Muscle of leg (tissue), 11 donors: ENCODE data around the gene DUSP7. TPM values are rescaled to one million over a fixed set of nuclear protein-coding genes. Genes with fewer than 3 reads are reported as not detected.
A peak's percentile ranks its signal among the peaks of the same experiment; 100 is the strongest.

ENCODE experiments used
- DNase-seq: peaks from one replicate; pipeline ENCODE4 v3.0.0; 2013
- H3K27ac ChIP-seq: one replicate; pipeline ENCODE4 v1.5.1; 2013; ENCODE audit warnings: mild to moderate bottlenecking, low read length, control low read depth
- H3K27me3 ChIP-seq: one replicate; pipeline ENCODE4 v1.6.1; 2013; ENCODE audit warnings: low read length; ENCODE audit not compliant: control insufficient read depth, insufficient read depth
- H3K36me3 ChIP-seq: one replicate; pipeline ENCODE4 v1.6.1; 2013; ENCODE audit warnings: low read length; ENCODE audit not compliant: control insufficient read depth, insufficient read depth
- H3K4me1 ChIP-seq: one replicate; pipeline ENCODE4 v1.6.1; 2013; ENCODE audit warnings: low read length; ENCODE audit not compliant: control insufficient read depth, insufficient read depth
- H3K4me3 ChIP-seq: one replicate; pipeline ENCODE4 v1.5.1; 2013; ENCODE audit warnings: low read length, control low read depth
- H3K9me3 ChIP-seq: replicated peaks from 2 replicates; pipeline ENCODE4 v1.6.1; 2013; ENCODE audit warnings: low read depth, low read length; ENCODE audit not compliant: control insufficient read depth
- WGBS: methylation state at CpG from one replicate; pipeline ENCODE4 v1.1.5; 2013; ENCODE audit warnings: missing lambda C conversion rate; ENCODE audit not compliant: insufficient coverage; 5-methylcytosine and 5-hydroxymethylcytosine counted together
- polyA plus RNA-seq, 8 donors: library from polyadenylated mRNA; unstranded; fragments of 120-200 nt; gene quantifications; one replicate each; pipeline versions ENCODE4 v1.2.1 to v1.2.3, GENCODE V29; 2013; ENCODE audit warnings: inconsistent platforms in 1 of 8, low replicate concordance in 1 of 8; ENCODE audit not compliant: insufficient read length in 8 of 8, insufficient read depth in 1 of 8
- total RNA-seq: library from RNA; stranded (reverse); fragments of 120-200 nt; gene quantifications from one replicate; pipeline ENCODE4 v1.2.4, GENCODE V29; 2013

The DUSP7 gene
- total and polyA plus RNA-seq, 9 donors = 14.0 to 32.5 (median 26.1) TPM

DNA sequence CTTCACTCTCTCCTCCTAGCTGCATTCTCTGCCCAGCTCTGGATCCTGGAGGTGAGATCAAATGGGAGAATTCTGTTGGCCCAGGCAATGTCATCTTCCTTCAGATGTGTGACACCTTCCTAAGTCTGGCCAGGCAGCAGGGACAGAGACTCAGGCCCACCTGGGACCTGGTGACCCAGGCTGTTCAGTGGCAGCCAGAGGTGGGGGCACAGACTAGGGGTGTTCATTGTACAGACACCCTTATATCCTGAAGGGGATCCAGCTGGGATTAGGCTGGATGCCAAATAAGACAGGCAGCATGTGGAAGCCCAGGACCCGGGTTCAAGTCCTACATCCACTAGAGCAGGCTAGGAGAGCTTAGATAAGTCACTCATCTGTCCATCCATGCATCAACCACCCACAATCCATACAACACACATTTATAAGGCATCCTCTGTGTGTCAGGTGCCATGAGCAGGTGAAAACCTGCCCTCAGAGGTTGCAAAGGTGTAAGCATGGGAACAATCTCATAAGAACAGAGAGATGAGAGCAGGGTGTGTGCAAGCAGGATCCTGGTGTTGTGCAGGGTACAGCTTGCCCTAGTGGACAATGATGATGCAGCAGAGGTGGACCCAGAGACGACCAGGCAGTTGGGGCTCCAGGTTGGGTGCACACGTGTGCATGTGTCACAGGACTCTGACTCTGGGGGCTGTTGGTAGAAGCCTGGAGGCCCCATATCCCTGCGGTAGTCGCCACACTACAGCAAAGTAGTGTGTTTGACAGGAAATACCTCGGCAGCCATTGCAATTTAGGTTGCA lies 42.4 kb downstream of the DUSP7 start:
- Histone ChIP-seq H3K27me3 (no peaks in the 10 kb centered on the region), H3K4me1 (peaks cover 29% of the 10 kb centered on the region), H3K9me3 (no peaks in the 10 kb centered on the region), H3K27ac (no peak overlapping the region), H3K4me3 (no peak overlapping the region), H3K36me3 (no peaks in the 10 kb centered on the region)
- 78% methylated on average over 6 of the region's 6 CpGs for WGBS
- no peak for DNase-seq

DNA sequence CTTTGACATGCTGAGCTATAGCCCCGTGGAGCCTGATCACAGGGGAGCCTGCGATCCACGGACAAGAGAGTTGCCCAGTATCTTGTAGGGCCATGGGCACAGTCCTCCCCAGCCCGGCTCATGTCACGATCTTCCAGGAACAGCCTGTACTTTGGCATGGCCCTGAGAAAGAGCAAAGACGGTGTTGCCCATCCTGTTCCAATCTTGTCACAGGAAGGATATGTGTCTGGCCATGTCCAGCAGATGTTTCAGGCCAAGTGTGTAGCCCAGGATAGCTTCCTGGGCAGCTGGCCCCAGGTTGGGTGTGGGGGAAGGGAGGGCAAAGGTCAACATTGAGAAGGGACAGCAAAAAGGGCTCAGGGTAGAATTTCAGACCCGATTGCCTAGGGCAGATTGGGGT lies 43.7 kb downstream of the DUSP7 start:
- no peak for DNase-seq
- no peak overlapping the region for H3K4me3 ChIP-seq
- no peak overlapping the region for H3K27ac ChIP-seq
- H3K36me3 ChIP-seq = no peaks in the 10 kb centered on the region
- no peaks in the 10 kb centered on the region for H3K9me3 ChIP-seq
- 62% methylated on average over 7 of the region's 7 CpGs for WGBS
- H3K27me3 ChIP-seq = no peaks in the 10 kb centered on the region
- peaks cover 23% of the 10 kb centered on the region for H3K4me1 ChIP-seq

DNA sequence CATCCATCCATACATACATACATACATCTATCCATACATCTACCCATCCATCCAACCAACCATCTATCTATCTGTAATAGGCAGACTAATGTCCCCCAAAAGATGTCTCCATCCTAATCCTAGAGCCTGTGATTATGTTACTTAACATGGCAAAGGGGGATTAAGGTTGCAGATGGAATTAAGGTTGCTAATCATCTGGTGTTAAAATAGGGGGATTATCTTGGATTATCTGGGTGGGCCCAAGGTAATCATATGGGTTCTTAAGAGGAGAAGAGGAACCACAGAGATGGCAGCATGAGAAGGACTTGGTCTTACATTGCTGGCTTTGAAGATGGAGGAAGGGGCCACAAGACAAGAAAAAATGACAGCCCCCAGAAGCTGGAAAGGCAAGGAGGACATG lies 45.9 kb downstream of the DUSP7 start:
- peaks cover 22% of the 10 kb centered on the region for H3K4me1 ChIP-seq
- H3K27ac ChIP-seq = no peak overlapping the region

DNA sequence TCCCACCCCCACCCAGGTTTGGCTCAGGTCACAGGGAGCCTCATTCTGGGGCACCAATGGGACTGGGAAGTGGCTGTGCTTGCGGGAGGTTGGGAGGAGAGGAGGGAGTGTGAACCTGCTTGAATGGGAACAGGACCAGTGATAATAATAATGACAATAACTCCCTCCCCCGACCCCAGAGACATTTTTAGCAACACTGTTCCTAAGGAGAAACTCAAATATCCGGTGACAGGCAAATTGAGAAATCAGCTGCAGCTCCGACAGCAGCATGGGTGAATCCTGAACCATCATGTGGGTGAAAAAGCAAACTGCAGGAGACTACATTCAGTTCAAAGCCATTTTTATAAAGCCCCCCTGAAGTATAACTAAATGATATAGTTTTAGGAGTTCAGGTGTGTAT lies 49.1 kb downstream of the DUSP7 start:
- Histone ChIP-seq H3K27ac (no peak overlapping the region), H3K4me3 (no peak overlapping the region), H3K4me1 (peaks cover 36% of the 10 kb centered on the region), H3K27me3 (peaks cover 2% of the 10 kb centered on the region), H3K9me3 (no peaks in the 10 kb centered on the region), H3K36me3 (no peaks in the 10 kb centered on the region)
- no peak for DNase-seq
- no CpG with 5 or more reads among the region's 4 CpGs for WGBS

More for the DNA sequence above, 45.9 kb downstream of the DUSP7 start:
- H3K36me3 ChIP-seq = no peaks in the 10 kb centered on the region
- no peaks in the 10 kb centered on the region for H3K9me3 ChIP-seq
- DNase-seq = no peak
- no peaks in the 10 kb centered on the region for H3K27me3 ChIP-seq
- H3K4me3 ChIP-seq = no peak overlapping the region

DNA sequence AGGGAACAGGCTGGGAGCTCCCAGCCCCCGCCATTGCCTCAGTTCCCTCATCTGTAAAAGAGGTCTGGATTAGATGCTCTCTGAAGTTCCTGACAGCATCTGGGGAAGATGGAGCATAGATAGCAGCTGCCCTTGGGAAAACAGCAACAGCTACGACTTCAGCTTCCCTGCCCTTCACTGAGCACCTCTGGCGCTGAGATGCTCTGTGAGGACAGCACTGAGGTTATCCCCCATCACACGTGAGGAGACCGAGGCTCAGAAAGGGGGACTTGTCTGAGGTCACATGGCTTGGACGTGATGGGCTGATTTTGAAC lies 49.6 kb downstream of the DUSP7 start:
- Histone ChIP-seq H3K27me3 (peaks cover 2% of the 10 kb centered on the region), H3K4me3 (no peak overlapping the region), H3K36me3 (no peaks in the 10 kb centered on the region), H3K27ac (no peak overlapping the region), H3K9me3 (no peaks in the 10 kb centered on the region), H3K4me1 (peaks cover 37% of the 10 kb centered on the region)
- WGBS = 75% methylated on average over 2 of the region's 6 CpGs
- no peak for DNase-seq

DNA sequence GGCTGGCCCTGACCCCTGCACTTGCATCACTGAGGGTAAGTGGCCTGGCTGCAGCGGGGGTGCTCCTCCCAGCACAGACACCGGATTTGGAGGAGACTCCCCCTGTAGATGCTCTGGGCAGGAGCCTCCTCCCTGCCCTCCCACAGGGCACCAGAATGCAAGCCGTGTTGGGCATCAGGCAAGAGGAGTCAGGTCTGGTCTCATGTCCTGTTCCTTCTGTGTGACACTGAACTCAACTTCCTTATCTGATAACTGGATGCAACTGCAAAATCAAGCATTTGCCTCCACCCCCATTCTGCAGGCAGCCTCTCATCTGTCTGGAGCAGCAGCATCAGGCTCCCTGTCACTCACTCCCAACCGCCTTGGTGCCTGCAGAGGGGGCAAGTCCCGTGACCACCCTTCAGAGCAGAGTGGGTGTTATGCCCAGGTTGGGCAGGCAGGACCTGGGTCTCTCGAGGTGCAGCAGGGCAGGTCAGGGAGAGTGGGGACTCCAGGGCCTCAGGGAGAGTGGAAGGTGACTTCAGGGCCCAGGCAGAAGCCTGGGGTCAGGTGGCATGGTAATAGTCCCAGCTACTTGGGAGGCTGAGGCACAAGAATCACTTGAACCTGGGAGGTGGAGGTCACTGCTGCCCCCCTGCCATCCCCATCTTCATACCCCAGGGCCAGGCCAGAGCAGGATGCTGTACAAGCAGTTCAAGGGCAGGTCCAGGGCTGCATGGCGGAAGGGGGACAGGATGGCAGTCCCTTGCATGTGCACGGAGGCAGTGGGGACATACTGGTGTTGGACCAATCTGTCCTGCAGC lies 50.2 kb downstream of the DUSP7 start:
- H3K27me3 ChIP-seq = peaks cover 2% of the 10 kb centered on the region
- no peak for DNase-seq
- peak overlapping the region; percentile 55 for H3K27ac ChIP-seq
- H3K36me3 ChIP-seq = no peaks in the 10 kb centered on the region
- peaks cover 42% of the 10 kb centered on the region for H3K4me1 ChIP-seq
- H3K4me3 ChIP-seq = no peak overlapping the region
- WGBS = 49% methylated on average over 7 of the region's 8 CpGs
- no peaks in the 10 kb centered on the region for H3K9me3 ChIP-seq

DNA sequence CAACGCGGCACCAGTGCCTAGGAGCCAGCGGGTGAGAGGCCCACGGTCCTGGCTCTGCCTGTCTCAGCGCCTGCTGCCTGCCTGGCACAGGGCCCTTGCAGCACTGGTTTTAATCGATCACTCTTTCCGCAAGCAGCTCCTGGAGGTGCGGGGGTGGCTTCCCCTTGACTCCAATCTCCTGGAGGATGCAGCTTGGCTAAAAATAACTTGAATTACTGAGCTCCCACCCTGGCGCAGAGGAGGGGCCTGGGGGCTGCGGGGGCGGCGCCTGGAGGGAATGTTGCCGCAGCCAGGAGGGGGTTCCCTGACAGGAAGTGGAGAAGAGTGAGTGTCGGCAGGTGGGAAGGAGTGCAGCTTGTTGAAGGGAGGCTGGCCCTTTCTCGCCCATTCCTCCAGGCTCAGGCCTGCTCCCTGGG lies 50.8 kb downstream of the DUSP7 start:
- no peaks in the 10 kb centered on the region for H3K9me3 ChIP-seq
- no peaks in the 10 kb centered on the region for H3K36me3 ChIP-seq
- peaks cover 42% of the 10 kb centered on the region for H3K4me1 ChIP-seq
- WGBS = 3% methylated on average over 13 of the region's 15 CpGs
- H3K27me3 ChIP-seq = peaks cover 2% of the 10 kb centered on the region
- peak; percentile 84 for DNase-seq
- H3K4me3 ChIP-seq = no peak overlapping the region
- H3K27ac ChIP-seq = peak overlapping the region; percentile 55

DNA sequence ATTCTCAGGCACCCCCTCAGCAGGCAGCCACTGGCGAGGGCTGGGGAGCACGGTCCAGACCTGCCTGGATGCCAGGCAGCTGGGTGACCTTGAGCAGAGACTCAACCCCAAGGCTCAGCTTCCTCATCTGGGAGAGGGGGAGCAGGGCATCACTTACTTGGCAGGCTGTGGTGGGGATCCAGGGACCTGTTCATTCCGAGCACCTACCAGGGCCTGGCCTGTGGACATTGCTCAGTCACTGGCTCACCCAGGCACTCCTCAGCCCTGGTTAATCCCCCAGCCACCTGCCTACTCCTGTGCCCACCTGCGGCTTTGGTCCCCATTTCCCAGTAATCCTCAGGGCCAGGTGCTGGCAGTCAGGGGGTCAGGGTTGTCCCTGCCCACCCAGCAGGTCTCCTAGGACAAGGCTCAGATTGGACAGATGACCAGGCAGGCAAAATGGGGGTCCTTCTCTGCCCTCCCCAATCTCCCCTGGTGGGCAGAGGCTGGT lies 51.4 kb downstream of the DUSP7 start:
- no peak for DNase-seq
- Histone ChIP-seq H3K27me3 (peaks cover 2% of the 10 kb centered on the region), H3K4me1 (peaks cover 42% of the 10 kb centered on the region), H3K36me3 (no peaks in the 10 kb centered on the region), H3K4me3 (no peak overlapping the region), H3K27ac (peak overlapping the region; percentile 66), H3K9me3 (no peaks in the 10 kb centered on the region)
- 64% methylated on average over 4 of the region's 4 CpGs for whole genome bisulfite sequencing

DNA sequence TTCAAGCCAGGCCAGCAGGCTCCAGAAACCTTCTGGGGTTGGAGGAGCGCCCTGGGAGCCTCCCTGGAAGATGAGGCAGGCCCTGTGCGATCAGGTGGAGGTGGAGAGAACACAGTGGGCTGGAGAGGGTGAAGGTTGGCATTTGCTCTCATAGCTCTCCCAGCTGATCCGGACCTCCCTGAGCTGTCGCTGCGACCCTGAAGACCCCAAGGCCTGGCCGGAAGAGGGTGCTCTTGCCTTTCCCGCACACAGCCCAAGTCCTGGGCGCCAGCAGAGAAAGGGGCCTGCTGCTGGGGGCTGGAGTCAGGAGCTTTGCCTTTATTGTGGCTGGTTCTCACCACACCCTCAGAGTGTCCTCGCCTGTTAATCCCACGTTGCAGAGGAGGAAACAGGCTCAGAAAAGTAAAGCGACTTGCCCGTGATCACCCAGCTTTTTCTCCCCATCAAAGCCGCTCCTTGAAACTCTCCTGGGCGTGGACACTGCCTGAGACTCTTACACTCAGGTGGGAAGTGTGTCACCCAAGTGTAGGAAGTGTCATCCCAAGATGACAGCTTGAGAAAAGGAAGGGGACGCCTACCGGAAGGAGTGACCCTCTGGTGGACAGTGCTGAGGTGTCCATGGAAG lies 52.1 kb downstream of the DUSP7 start:
- Histone ChIP-seq H3K9me3 (no peaks in the 10 kb centered on the region), H3K27me3 (peaks cover 2% of the 10 kb centered on the region), H3K27ac (no peak overlapping the region), H3K36me3 (no peaks in the 10 kb centered on the region), H3K4me3 (no peak overlapping the region), H3K4me1 (peaks cover 42% of the 10 kb centered on the region)
- peak; percentile 88 for DNase-seq
- WGBS = 16% methylated on average over 10 of the region's 16 CpGs

DNA sequence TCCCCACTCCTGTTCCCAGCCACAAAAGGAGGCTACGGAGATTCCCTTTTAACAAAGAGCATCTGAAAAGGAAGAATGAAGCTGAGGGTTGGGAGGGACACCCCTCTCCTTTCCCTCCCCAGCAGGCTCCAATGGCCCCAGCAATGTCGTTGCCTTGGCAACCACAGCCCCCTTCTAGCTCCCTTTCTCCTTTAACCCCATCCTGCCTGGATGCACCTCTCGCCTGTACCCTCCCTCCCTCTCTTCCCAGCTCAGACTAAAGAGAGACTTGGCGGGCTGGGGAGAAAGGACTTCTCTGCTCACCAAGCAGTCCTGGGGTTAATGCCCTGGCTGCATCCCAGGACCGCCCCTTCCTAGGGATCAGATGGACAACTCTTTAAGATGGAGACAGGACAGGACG lies 53.6 kb downstream of the DUSP7 start:
- peaks cover 42% of the 10 kb centered on the region for H3K4me1 ChIP-seq
- WGBS = no CpG with 5 or more reads among the region's 6 CpGs

More for the DNA sequence above, 53.6 kb downstream of the DUSP7 start:
- Histone ChIP-seq H3K36me3 (no peaks in the 10 kb centered on the region), H3K9me3 (no peaks in the 10 kb centered on the region), H3K4me3 (no peak overlapping the region), H3K27ac (no peak overlapping the region), H3K27me3 (peaks cover 2% of the 10 kb centered on the region)
- no peak for DNase-seq
